GM21825 (cell line): ENCODE measurements around the gene SDC3.

Experiments
- ATAC-seq: cut with Tn5 transposase; IDR thresholded peaks from one replicate; pipeline ENCODE4 v1.9.1; 2021; ENCODE audit warnings: mild to moderate bottlenecking, moderate library complexity; ENCODE audit not compliant: unreplicated experiment

SDC3 gene

DNA sequence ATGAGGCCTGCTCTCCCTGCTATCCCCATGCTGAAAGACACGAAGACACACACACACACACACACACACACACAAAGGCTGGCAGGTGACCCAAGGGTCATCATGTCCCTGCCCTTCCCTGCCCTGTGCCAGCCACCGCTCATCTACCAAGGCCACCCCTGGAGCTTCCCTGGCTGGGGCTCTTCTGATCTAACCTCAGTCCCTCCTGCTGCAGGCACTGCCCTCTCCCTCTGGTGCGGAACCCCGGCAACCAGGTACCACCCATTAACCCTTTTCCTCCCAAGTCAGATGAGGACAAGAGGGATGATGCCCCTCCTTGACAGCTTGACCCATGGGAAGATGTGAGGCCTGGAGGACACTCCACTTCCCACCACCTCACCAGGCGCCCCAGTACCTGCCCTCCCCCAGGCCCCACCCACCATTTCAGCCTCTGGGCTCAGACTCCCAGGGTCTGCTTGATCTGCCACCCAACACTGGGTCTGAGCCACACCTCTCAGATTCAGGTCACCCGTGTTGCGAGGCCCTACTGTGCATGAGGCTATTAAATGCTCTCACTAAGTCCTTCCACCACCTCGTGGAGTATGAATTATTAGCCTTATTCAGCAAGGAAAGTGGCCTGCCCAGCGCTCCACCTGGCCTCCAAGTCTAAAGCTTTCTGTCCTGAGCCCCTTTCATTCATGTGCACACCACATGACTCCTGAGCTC is 2.5 kb downstream of the SDC3 start:
- no peak for ATAC-seq

DNA sequence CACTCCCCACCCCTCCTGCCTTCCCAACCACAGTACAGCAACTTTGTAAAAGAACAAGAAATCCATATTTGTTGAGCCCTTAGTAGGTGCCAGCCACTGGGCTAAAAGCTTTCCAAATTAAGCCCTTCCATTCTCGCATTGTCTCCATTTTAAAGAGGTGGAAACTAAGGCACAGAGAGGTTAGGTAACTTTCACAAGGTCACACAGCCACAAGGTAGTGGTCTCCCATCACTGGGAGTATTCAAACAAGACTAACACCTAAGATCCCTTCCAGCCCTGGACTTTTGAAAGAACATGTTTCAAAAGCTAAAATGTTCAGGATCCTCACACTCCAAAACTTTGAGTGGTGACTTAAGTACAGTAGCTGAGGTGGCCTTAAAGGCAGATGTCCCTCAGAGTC is 3.2 kb downstream of the SDC3 start:
- ATAC-seq: no peak

DNA sequence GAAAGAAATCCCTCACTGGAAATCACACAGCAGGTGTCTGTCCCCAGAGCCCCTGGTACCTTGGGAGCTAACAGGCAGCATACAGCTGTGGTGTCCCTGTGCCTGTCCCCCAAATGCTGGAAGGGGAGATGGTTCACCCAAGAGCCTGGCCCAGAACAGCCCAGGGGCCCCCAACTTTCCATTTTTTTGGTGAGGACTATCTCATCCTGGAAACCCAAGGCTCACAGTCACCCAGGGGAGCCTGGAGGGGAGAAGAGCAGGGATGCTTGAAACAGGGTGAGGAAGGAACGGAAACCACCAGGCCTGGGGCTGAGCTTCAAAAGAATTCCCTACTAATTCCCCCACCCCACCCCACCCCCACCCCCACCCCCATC is 3.6 kb downstream of the SDC3 start:
- no peak for ATAC-seq

DNA sequence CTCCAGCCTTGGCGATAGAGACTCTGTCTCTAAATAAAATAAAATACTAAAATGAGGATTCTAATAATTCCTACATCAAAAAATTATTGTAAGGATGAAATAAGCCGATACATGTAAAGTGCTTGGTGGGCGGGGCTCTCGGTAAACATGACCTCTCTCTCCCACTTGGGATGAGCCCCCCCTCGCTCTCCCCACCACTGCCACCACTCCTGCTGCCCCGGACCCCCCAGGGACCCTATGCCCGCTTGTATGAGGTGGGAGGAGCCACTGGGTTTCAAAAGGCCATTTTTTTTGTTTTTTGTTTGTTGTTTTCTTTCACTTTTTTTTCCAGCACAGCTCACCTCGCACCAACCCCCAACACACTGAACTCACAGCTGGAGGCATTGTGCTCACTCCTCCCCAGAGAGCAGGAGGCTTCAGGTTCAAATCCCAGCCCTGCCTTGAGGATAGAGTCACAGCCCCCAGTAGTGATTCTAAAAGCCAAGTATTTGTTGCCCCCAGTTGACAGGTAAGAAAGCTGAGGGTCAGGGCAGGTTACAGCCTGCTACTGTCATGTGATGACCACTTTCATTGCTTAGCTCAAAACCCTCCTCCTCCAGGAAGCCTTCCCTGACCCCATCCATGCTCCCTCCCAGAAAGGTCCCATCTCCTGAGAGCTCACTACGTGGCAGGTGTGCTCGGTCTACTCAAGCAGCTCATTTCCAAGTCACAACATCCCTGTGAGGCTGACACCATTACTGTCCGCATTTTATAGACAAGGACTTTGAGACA is 4.2 kb downstream of the SDC3 start:
- no peak for ATAC-seq

DNA sequence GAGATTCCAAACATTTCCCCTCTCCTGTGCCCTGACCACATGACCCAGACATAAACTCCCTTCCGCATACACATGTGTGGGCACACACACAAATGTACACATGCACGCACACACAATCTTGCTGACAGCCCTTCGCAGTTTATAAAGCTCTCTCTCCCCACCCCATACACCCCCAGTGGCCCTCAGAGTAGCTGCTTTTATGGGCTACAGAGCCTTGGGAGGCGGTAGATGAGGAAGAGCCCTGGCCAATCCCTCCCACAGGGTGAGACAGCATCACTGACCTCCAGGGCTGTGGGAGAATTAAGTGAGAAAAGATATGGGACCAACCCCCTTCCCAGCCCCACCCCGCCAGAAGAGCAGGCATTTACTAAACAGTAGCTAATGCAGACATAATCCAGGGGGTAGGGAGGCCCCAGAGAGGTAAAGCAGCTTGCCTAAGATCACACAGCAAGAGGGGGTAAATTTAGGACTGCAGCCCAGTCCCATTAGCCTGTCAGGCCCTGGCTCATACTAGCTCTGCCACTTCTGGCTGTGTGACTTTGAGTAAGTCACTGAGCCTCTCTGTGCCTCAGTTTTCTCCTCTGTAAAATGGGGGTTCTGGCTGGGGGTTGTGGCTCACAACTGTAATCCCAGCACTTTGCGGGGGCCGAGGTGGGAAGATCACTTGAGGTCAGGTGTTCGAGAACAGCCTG is 5.1 kb downstream of the SDC3 start:
- no peak for ATAC-seq

DNA sequence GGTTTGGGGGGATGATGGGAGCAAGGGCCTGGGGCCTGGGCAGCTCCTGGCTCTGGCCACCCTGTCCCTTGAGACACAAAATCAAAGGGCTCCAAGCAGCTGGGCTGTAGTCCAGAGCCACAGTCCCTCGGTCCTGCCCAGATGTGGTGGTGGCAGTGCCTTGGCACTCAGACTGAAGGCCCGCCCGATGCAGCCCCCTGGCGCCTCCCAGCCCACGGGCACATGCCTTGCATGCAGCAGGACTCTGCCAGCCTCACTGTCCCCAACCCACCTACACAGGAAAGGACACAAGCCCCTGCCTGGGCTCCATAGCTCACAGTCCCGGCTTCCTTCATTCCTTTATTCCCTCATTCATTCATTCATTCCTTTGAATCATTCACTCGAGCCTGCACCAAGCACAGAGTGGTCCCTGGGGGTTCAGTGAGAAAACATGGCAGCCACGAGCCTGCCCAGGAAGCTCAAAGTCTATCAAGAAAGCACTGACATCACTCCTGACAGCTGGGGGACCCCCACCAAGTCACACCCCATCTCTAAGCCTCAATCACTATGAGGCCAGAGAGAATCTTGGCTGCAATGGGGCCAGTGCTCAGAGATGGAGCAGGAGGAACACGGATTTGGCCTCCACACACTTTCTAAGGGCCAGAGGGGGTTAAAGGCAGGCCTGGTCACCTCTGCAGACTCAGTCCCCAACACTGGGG is 5.8 kb downstream of the SDC3 start:
- ATAC-seq: no peak

DNA sequence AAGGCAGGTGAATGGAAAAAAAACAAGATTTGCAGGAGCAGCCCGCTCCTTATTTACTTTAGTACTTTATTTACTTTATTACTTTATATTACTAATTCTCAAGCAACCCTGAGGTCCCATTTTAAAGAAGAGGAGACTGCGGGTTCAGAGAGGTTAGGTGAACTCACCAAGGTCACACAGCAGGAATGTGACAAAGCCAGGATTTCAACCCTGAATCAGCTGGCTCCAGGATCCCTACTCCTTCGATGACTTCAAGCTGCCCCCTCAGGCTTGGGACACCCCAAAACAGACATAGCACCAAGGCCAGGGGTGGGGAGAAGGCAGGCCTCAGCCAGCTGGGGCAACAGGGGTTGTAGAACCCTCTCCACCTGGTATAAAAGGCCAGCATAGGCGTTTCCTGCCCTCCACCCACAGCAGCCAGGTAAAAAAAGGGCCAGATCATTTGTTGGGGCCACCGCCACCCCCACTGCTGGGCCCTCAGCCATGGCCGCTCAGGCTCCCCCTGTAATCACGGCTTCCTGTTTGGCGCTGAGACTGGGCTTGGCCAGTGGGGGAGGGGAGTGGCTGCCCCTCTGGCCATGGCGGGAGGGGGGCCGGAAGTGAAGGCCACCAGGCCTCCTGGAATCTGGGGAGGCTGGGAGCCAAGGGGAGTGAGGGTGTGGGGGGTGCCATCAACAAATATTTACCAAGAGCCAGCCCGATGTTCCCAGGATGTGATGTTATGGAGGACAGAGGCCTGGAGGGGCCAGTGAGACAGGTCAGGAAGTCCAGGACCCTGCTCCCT is 6.6 kb downstream of the SDC3 start:
- ATAC-seq: no peak

DNA sequence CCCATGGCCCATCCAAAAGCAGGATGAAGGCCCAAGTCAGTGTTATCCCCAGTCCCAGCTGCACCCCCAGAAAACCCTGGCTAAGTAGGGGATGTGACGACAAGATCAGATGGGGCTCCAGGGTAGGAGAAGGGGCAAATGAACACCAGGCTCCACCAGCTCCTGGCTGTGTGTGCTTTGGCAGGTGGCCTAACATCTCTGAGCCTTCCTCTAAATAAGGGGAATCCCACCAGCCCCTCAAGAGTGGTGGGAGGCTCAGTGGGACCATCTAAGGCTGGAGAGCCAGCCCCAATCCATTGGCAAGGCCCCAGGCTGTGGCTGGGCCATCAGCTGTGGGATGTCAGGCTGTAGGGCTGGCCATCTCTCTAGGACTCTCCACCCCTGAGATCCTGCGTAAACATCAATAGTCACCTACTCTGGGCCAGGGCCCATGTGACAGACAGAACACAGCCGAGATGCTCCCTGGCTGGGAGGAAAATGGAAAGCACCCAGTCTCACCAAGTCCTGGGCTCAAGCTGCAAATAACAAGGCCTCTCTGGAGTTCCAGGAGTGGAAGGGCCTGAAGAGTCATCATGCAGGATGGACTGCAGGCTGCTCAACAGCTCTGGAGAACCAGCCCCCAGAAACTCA is 7.5 kb downstream of the SDC3 start:
- no peak for ATAC-seq

DNA sequence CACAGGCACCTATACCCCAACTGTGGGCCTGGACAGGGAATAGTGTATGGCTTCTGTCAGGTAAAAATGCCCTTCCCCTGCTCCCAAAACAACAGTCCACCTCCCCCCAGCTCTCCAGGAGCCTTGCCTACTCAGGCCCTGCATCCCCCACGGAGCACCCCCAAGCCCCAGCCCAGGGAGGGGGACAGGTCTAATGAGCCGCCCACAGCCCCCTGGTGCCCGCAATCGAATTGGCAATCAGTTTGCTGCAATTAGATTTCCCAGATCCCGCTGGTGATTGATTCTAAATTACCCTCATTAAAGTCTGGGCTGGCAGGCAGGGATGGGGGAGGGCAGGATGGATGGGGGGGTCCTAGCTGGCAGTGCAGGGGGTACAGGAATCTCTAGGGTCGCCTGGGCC is 8.1 kb downstream of the SDC3 start:
- ATAC-seq: no peak

DNA sequence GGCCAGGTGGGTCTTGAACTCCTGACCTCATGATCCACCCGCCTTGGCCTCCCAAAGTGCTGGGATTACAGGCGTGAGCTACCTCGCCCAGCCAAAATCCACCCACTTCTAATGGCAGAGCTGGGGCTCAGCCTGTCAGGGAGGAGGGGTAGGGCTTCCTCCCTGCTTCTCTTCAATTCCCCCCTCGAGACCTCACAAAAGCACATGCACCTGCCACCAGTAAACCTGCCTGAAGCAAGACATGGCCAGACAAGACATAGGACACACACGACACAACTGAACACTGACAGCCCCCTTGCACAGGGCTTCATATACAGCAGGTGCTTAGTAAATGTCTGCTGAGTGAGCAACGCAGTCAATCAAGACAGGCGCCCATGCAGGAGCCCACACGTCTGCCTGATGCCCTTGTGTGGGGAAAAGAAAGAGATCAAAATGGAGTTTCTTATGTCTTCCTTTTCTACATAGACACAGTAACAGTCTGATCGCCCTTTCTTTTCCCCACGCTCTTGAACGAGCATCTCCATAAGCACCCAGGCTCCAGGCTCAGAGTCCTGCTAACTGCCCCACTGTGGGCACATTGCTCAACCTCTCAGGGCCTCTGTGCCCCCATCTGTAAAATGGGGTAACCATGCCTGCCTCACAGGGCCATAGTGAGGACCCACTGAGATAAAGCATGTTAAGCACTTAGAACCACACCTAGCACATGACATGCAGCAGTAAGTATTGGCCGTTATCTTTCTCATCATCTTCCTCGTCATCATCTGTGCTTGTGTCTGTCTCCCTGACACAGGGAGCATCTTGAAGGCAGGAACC is 8.8 kb downstream of the SDC3 start:
- no peak for ATAC-seq

DNA sequence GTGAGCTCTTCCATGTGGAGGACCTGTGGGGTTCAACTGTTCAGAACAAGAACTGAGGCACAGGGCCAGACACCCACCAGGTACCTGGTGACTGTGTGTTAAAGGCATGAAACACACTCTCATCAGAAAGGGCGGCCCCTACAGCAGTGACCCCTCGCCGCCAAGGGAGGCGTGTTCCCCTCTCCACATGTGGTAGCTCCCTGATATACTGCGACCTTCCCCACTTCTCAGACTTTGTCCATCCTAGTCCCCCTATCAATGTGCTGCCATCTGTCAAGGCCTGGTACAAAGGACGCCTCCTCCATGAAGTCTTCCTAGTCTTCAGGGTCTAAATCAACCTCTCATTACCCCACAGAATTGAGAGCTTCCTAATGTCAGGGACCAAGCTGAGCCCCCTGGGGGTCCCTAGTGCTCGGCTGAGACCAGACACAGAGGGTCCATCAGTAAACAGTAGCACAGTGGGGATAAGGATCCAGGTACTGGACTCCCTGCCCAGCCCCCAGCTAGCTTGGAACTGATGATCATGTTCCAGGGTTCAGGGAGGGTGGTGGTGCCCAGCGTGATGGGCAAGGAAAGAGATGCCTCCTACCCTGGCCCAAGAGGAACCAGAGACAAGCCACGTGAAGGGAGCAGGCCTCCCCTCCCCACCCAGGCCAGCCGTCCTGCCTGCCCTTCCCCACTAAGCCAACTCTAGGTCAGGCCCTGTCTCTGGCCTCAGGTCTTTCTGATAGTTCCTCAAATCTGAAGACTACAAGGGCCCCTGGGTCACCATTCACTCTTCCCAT is 10.3 kb downstream of the SDC3 start:
- no peak for ATAC-seq

DNA sequence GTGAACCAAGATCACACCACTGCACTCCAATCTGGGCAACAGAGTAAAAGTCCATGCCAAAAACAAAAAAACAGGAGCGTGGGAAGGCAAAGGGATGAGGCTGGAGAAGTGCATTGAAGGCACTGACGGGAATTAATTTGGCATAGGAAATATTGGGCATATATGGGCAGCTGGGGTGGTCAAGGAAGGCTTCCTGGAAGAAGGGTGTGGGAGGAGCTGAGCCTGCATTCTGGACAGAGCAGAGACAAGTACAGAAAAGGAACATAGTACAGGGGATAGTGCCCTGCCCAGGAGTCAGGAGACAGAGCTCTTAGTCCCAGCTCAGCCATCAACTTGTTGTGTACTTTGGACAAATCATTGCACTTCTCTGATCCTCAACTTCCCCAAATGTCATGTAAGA is 11.7 kb downstream of the SDC3 start:
- ATAC-seq: no peak

DNA sequence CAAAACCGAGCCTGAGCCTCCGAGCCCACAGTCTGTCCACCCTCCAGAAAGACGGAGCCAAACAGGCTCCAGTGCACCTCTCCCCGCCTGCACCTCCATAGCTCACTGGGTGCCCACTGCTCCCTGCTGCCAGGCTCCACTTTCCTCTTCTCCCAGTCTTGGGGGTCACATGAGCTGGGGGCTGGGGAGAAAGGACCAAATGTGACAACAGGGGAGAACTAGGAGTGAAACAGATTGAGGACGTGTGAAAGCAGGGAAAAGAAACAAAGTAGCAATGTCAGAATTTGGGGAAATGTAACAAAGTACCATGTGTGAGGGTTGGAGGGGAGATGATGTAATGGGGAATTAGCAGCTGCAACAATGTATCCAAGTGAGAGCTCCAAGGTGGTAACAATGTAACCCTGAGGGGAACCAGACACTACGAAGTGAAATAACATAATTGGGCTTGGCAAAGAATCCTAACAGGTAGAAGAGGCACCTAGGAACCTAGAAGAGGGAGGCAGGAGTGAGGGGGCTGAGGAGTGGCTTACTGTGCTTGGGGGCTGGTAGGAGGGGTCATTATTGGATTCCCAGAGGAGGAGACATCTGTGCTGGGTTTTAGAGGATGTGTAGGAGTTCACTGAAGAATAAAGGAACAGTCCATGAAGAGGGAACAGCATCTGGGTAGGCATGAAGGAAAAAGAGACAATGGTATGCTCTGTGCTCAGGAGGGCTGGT is 12.5 kb downstream of the SDC3 start:
- ATAC-seq: no peak

DNA sequence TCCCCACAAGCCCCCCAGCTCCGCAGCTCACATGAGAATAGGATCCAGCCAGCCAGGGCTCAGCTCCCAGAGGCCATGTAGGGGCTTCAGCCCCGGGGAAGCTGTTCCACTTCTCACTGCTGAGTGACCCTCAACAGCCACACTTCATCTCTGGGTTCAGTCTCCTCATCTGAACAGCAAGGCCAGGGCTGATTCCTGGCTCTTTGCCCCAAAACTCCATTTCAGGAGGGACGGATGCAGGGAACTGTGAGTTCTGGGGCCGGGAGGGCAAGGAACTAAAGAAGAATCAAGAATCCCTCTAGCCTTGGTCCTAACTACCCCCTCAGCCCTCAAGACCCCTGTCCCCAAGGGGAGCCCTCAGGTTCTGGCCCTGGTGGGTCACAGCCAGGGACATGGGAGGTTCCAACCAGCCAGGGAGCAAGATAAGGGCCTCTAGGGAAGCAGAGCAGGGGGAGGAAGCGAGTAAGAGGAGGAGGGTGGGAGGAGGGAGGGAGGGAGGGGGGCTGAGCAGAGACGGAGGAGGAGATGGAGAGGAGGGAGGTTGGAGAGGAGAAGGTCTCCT is 13.1 kb downstream of the SDC3 start:
- no peak for ATAC-seq

DNA sequence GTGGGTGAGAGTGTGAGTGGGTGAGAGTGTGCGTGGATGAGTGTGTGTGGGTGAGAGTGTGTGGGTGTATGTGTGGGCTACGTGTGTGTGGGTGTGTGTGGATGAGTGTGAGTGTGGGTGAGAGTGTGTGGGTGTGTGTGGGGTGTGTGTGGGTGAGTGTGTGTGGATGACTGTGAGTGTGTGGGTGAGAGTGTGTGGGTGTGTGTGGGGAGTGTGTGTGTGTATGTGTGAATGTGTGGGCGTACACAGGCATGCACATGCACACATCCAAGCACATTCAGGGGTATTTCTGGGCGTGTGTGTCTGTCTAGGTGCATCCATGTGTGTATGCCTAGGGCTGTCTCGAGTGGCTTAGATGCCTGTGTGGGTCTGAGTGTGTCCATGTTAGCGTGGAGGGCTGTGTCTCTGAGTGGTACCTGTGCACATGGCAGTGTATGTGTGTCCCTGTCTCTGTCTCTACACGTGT is 14.0 kb downstream of the SDC3 start:
- no peak for ATAC-seq

DNA sequence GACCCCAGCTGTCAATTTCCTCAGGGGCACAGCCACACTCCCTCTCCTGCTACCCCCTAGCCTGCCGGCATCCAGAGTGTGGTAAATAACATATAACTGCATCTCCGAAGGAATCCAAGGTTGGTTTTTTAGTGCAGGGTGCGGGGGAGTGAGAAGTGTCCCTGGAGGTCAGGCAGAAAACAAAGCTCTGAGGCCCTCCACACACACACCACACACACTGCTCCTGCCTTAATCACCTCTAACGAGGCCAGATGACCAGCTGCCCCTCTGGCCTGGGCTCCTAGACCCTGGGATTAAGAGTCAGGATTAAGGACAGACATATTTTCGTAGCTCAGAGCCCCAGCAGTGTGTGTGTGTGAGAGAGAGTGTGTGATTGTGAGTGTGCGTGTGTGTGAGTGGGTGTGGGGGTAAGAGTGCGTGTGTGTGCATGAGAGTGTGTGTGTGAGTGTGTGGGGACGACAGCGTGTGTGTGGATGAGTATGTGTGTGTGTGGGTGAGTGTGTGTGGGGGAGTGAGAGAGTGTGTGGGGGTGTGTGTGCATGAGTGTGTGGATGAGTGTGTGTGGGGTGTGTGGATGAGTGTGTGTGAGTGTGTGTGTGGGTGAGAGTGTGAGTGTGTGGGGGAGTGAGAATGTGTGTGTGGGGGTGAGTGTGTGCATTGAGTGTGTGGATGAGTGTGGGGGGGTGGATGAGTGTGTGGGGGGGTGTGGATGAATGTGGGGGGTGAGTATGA is 14.6 kb downstream of the SDC3 start:
- no peak for ATAC-seq

DNA sequence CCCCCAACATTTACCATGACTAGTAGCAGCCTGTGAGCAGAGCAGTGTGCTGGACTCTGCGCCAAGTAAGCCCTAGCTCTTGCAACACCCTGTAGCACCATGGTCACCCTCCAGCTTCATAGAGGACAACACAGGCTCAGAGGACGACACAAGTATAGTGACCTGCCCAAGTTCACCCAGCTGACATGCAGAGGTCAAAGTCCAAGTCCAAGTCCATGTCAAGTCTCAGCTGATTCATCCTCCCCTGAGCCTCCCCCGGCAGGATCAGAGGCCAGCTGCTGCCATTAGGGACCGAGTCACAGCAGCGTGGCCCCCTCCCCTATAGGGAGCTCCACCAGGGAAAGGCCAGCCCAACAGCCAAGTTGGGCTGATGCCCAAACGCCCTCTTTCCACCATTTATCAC is 15.9 kb downstream of the SDC3 start:
- no peak for ATAC-seq
